ENCODE measurements around the gene MRPS27.

MRPS27 gene

GRCh38 chr5:72291601-72292000 lies 28.4 kb downstream of the MRPS27 start:
- DNase-seq: no peak

- DNase-seq: no peak
These were observed 29.5 kb downstream of the MRPS27 start for GRCh38 chr5:72290356-72291133.

- no peak for DNase-seq
These were observed 31.1 kb downstream of the MRPS27 start for GRCh38 chr5:72288924-72289323.

GRCh38 chr5:72286798-72287197 lies 33.2 kb downstream of the MRPS27 start:
- DNase-seq: no peak

GRCh38 chr5:72285424-72285821 lies 34.6 kb downstream of the MRPS27 start:
- no peak for DNase-seq

GRCh38 chr5:72284559-72285423 lies 35.2 kb downstream of the MRPS27 start:
- DNase-seq: no peak

GRCh38 chr5:72283358-72283757 lies 36.7 kb downstream of the MRPS27 start:
- DNase-seq: no peak

- no peak for DNase-seq
These were observed 37.2 kb downstream of the MRPS27 start for GRCh38 chr5:72282878-72283277.

GRCh38 chr5:72281764-72282499 lies 38.1 kb downstream of the MRPS27 start:
- no peak for DNase-seq

GRCh38 chr5:72281430-72281763 lies 38.6 kb downstream of the MRPS27 start:
- no peak for DNase-seq

- no peak for DNase-seq
These were observed 39.4 kb downstream of the MRPS27 start for GRCh38 chr5:72280581-72281069.

- no peak for DNase-seq
These were observed 43.8 kb downstream of the MRPS27 start for GRCh38 chr5:72276219-72276752.

GRCh38 chr5:72273547-72273946 lies 46.5 kb downstream of the MRPS27 start:
- no peak for DNase-seq

- no peak for DNase-seq
These were observed 47.6 kb downstream of the MRPS27 start for GRCh38 chr5:72272398-72272797.

- no peak for DNase-seq
These were observed 48.3 kb downstream of the MRPS27 start for GRCh38 chr5:72271702-72272101.

- no peak for DNase-seq
These were observed 50.0 kb downstream of the MRPS27 start for GRCh38 chr5:72270037-72270436.

- DNase-seq: no peak
These were observed 50.6 kb downstream of the MRPS27 start for GRCh38 chr5:72269411-72269780.

GRCh38 chr5:72268753-72269410 lies 51.2 kb downstream of the MRPS27 start:
- DNase-seq: no peak

GRCh38 chr5:72268260-72268659 lies 51.8 kb downstream of the MRPS27 start:
- no peak for DNase-seq

- no peak for DNase-seq
These were observed 52.4 kb downstream of the MRPS27 start for GRCh38 chr5:72267685-72268084.

GRCh38 chr5:72266862-72267261 lies 53.2 kb downstream of the MRPS27 start:
- DNase-seq: no peak
